G401.6 (cell line): Measurements from ENCODE around the gene MYRIP.
"Not testable (repeated sequence)": the region's sequence is repeated elsewhere in the genome, so short reads cannot be mapped to it uniquely, and the experiment has no call there.

ENCODE experiments used
- FAIRE-seq: peaks from 2 replicates; lab custom pipeline; 2012; peaks lifted over from hg19 to GRCh38; lab: Jason Lieb, UNC

The MYRIP gene

GRCh38 chr3:40042752-40043443 is 233.5 kb downstream of the MYRIP start:
- no peak for FAIRE-seq

GRCh38 chr3:40043444-40043755 is 234.0 kb downstream of the MYRIP start:
- no peak for FAIRE-seq

- no peak for FAIRE-seq
These were observed 235.1 kb downstream of the MYRIP start for GRCh38 chr3:40044487-40044886.

GRCh38 chr3:40045051-40045450 is 235.6 kb downstream of the MYRIP start:
- no peak for FAIRE-seq

GRCh38 chr3:40046149-40046548 is 236.7 kb downstream of the MYRIP start:
- FAIRE-seq, result no peak

GRCh38 chr3:40047406-40047805 is 238.0 kb downstream of the MYRIP start:
- no peak for FAIRE-seq

- FAIRE-seq, result no peak
These were observed 244.3 kb downstream of the MYRIP start for GRCh38 chr3:40053663-40054062.

GRCh38 chr3:40054568-40055222 is 245.3 kb downstream of the MYRIP start:
- no peak for FAIRE-seq

- FAIRE-seq, result no peak
These were observed 246.0 kb downstream of the MYRIP start for GRCh38 chr3:40055361-40055760.

- no peak for FAIRE-seq
These were observed 246.5 kb downstream of the MYRIP start for GRCh38 chr3:40055956-40056355.

- FAIRE-seq, result no peak
These were observed 247.7 kb downstream of the MYRIP start for GRCh38 chr3:40057077-40057476.

- no peak for FAIRE-seq
These were observed 248.4 kb downstream of the MYRIP start for GRCh38 chr3:40057786-40058185.

GRCh38 chr3:40068636-40069035 is 259.2 kb downstream of the MYRIP start:
- no peak for FAIRE-seq

GRCh38 chr3:40070816-40071215 is 261.4 kb downstream of the MYRIP start:
- no peak for FAIRE-seq

- FAIRE-seq, result no peak
These were observed 262.4 kb downstream of the MYRIP start for GRCh38 chr3:40071683-40072238.

GRCh38 chr3:40073310-40074007 is 264.1 kb downstream of the MYRIP start:
- no peak for FAIRE-seq

GRCh38 chr3:40077139-40077538 is 267.7 kb downstream of the MYRIP start:
- not testable (repeated sequence) for FAIRE-seq

- not testable (repeated sequence) for FAIRE-seq
These were observed 268.6 kb downstream of the MYRIP start for GRCh38 chr3:40077828-40078492.

GRCh38 chr3:40078590-40078989 is 269.2 kb downstream of the MYRIP start:
- no peak for FAIRE-seq

- FAIRE-seq, result no peak
These were observed 269.9 kb downstream of the MYRIP start for GRCh38 chr3:40079203-40079846.

- no peak for FAIRE-seq
These were observed 270.4 kb downstream of the MYRIP start for GRCh38 chr3:40079847-40080240.

GRCh38 chr3:40083066-40083465 is 273.7 kb downstream of the MYRIP start:
- no peak for FAIRE-seq
